PFSK-1 (cell line): ENCODE data around the gene TBCD.

Experiments
- FOXP2 ChIP-seq: optimal IDR thresholded peaks from 2 replicates; pipeline ENCODE3; 2011; ENCODE audit warnings: borderline replicate concordance, control low read depth, inconsistent platforms; ENCODE audit not compliant: insufficient read depth; ENCODE audit errors: extremely low read length, extremely low read depth
- POLR2AphosphoS5 ChIP-seq: IDR thresholded peaks from 2 replicates; pipeline ENCODE4 v1.6.1; 2012; ENCODE audit warnings: low read depth, mild to moderate bottlenecking, control low read depth, low read length, moderate library complexity
- REST ChIP-seq, 2 experiments: IDR thresholded peaks; 2 replicates each; pipeline versions ENCODE4 v1.6.1 to v1.8.0; 2011 to 2012; ENCODE audit warnings: low read depth in 2 of 2, low read length in 2 of 2, control low read depth in 1 of 2, inconsistent platforms in 1 of 2, mild to moderate bottlenecking in 1 of 2, moderate library complexity in 1 of 2; ENCODE audit not compliant: insufficient read depth in 1 of 2
- SIN3A ChIP-seq: IDR thresholded peaks from 2 replicates; pipeline ENCODE4 v1.6.1; 2012; ENCODE audit warnings: mild to moderate bottlenecking, low read length, moderate library complexity, borderline replicate concordance; ENCODE audit not compliant: insufficient read depth
- TAF1 ChIP-seq: IDR thresholded peaks from 2 replicates; pipeline ENCODE4 v1.6.1; 2012; ENCODE audit warnings: low read length, control low read depth, borderline replicate concordance; ENCODE audit not compliant: insufficient read depth

DNA sequence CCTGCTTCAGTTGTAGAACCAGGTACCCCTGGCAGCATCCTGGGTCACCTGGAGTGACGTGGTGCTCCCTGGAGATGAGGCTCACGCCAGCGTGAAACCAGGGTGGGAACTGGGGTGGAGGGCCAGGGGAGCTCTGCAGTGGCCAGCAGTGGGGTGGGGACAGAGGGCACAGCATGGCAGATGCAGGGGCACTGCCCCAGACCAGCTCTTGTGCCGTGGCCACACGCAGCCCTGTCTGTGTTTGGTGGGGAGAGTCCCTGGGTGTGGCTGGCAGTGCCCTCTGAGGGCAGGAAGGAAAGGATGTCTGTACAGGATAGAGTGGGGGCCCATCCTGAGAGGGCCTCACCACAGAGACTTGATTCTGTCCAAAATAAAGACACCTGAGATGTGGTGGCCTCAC, 63.5 kb downstream of the TBCD start:
- no peak for TF ChIP-seq POLR2AphosphoS5
- no peak for TF ChIP-seq REST (IDR thresholded peaks at IDR 0.05; ENCODE audit: insufficient read depth in 1 of 2, low read depth in 2 of 2, low read length in 2 of 2)
- no peak for TF ChIP-seq SIN3A
- TF ChIP-seq TAF1 = no peak
- no peak for TF ChIP-seq FOXP2
